GM19023 (cell line): ENCODE data around the gene STT3B.
"Not testable (repeated sequence)": the region's sequence is repeated elsewhere in the genome, so short reads cannot be mapped to it uniquely, and the experiment has no call there.

Experiments
- ATAC-seq: cut with Tn5 transposase; IDR thresholded peaks from one replicate; pipeline ENCODE4 v1.9.1; 2021; ENCODE audit warnings: mild to moderate bottlenecking, moderate library complexity; ENCODE audit not compliant: unreplicated experiment

Gene STT3B

DNA sequence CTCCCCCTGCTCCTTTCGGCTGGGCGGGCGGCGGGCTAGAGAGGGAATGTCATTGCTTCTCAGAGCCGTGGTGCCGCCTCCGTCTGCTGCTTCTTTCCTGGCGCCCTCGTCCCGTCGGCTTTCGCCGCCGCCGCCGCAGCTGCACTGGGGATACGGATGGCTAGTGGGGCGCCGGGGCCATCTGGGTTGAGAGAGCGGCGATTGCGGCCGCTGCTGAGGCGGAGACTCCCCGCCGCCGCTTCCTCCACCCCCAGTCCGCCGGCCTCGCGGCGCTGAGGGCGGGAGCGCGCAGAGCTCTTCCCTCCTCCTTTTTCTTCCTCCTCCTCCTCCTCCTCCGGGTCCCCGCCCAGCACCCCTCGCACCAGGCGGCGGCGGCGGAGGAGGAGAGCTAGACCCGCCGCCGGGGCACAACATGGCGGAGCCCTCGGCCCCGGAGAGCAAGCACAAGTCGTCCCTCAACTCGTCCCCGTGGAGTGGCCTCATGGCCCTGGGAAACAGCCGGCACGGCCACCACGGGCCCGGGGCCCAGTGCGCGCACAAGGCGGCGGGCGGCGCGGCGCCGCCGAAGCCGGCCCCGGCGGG lies at the start of gene STT3B:
Gene STT3B (plus strand): TSS at position 339 of the 582 bp plus-strand sequence. CDS start 74 bp downstream, at position 413.
- peak; percentile 62 for ATAC-seq

GRCh38 chr3:31483776-31484175 lies 48.9 kb upstream of the STT3B start:
- ATAC-seq: no peak

DNA sequence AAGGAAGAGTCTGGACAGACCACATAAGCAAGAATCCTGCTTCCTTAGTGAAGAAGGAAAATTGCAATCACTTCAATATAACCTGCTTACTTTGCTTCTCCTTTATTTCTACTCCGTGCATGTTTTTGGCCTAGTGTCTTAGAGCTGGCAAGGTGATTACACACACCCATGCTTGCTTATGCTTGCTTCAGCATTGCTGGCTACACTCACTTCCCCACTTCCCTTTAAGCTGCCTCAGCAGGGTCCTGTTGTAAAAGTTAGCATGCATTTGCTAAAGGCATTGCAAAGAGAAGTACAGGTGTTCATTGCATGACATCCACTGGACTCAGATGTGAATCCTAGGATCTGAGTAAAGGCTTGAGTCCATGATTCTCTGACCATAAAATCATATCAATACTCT lies 47.5 kb upstream of the STT3B start:
- no peak for ATAC-seq

GRCh38 chr3:31486865-31487533 lies 45.7 kb upstream of the STT3B start:
- ATAC-seq: no peak

DNA sequence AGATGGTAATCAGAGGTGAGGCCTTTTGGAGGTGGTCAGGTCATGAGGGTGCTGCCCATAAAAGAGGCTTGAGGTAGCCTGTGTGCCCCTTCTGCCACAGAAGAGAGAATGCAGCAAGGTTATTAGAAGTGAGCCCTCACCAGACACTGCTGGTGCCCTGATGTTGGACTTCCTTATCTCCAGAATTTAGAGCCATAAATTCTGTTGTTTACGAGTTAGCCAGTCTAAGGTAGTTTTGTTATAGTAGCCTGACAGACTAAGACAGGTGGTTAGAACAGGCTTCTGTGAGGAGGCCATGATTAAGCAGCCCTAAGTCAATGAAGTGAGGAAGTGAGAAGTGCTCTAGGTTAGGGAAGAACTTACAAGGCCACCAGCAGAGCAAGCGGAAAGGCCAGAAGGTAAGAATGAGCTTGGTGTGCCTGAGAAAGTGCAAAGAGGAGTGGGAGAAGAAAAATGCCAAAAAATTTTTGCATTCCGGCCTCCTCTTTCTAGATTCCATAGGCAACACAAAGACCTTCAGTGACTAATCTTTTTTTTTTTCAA lies 44.2 kb upstream of the STT3B start:
- no peak for ATAC-seq

- no peak for ATAC-seq
Observed at GRCh38 chr3:31490502-31490901, 42.2 kb upstream of the STT3B start.

DNA sequence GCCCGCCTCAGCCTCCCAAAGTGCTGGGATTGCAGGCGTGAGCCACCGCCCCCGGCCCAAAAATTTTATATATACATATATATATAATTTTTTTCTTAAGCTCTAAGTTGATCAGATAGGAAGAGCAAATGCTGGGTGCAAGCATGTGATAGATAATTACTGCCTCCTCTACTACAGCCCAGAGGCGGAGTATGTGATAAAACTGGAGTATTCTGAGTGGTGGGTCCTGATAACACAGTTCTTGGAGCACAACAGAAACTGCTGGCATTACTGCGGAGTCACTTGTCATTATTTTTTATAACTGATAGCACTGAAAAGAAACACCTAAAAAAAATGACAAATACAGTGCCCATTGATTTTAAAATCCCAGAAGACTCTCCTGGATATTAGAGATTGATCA lies 41.1 kb upstream of the STT3B start:
- no peak for ATAC-seq

DNA sequence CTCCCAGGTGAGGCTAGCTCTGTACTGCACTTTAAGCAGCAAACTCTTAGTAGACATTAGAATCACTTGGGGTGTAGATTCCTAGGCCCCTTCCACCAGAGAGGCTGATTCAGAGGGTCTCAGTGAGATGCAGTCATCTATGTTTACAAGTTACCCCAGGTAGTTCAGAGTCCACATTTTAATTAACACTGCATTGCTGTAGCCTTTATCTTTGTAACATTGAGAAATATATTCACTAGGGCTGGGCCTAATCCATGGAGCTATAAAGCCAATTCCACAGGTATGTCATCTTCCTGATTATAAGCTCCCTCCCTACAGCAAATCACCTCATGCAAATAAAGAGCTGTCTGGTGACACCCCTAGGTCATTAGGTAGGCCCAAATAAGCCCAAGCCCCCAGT lies 39.6 kb upstream of the STT3B start:
- ATAC-seq: no peak

DNA sequence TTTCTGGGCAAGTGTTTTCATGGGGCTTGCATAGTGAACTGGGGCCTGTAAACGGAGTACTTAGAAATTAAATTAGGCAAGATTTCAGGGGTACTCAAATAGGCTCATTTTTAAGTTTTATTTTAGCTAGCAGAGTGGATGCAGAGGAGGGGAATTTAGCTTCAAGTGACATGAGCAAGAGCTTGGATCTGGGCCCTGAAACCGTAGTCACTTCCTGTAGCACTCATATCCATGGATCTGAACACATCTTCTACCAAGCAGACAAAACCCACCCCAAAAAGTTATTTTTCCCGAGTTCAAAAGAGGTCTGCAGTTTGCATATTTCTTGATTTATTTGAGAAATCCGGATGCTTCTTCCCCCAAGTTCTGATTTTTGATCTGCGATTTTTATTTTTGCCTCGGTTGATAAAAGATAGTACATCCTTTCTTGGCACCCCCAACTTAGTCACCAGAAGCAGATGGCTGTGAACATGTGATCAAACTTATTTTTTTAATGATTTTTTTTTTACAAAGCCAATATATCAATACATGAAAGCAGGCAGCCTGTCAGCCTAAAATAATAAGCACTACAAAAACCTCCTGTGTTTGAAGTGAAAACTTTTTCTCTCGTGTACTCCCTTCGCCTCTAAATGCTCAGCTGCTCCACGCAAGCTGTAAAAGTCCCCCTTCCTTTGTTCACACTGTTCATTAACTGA lies 36.6 kb upstream of the STT3B start:
- ATAC-seq: no peak

DNA sequence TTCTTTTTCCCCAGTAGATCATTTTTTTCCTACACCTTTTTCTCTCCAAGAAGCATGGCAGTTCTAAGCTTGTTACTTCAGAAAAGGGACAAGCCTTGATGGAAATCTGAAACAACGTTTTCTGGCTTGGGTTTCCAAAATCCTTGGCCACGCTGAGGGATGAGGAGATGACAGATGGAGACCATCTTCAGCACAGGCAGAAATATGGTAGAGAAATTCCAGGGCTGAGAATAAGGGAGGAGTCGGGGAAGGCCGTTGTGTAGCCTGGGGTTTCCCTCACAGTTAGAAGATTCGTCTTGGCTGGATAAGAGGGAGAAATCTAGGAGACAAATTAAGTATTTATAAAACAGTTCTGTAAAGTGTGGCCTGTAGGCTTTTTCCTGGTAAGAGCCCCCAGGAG lies 33.9 kb upstream of the STT3B start:
- no peak for ATAC-seq

GRCh38 chr3:31499281-31499680 lies 33.4 kb upstream of the STT3B start:
- no peak for ATAC-seq

GRCh38 chr3:31502803-31503221 lies 29.9 kb upstream of the STT3B start:
- no peak for ATAC-seq

DNA sequence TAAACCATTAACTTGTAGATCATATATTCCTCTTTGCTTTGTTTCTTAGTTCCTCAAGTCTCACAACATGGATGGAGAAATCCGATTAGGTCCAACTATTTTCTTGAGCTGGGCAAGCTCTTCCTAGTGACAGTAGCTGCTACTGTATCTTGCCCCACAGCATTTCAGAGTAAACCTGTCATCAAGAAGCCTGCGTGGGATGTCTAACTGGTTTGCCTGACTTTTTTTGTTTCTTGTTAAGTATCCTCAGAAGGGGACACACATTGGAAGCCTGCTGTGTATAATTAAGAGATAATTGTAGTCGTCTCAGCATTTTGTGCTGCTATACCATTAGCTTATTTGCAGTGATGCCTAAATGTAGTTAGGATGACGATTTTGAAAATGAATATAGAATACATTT lies 29.3 kb upstream of the STT3B start:
- ATAC-seq: no peak

DNA sequence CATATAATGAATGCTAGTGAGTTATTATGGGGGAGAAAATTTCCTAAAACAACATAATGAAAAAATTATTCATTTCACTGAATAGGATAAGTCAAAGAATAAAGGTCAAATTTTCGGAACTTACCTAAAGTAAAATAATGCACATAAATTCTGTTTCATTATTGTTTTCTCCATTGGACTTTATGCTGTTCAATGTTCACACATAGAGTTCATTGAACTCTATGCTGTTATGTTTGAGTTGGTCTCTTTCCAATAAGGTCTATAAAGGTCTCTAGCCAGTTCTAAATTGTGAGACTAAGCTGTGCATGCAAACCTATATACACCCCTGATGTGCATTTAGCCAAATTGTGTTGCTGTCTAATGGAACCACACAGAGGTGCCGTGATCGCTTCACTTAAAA lies 28.5 kb upstream of the STT3B start:
- ATAC-seq: no peak

DNA sequence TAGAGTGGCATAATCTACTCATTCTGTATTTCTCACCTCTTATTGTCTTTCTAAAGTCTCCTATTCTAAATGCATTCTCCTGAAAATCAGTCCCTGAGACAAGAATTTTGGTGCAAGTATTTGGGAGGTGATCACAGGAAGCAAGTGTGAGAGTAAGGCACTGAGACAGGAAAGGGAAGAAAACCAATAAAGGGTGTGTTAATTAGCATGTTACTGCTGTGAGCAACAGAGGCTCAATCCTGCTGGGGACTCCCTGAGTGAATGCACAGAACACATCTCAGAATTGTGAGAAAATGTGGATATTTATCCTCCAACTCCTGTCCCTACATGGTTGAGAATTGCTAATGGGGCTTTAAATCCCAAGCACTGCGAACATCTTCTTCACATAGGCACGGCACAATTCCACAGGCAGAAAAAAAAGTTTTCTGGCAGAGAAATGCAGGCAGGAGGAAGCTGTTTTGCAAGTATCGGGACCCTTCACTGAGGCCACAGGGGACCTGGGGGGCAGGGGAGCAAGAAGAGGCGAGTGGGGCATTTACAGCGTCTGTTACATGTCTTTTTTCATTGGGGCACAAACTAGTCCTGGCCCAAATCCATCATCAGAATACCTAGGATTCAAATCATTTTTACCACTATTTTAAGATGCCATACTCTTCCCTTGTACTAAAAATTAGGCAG lies 27.2 kb upstream of the STT3B start:
- no peak for ATAC-seq

DNA sequence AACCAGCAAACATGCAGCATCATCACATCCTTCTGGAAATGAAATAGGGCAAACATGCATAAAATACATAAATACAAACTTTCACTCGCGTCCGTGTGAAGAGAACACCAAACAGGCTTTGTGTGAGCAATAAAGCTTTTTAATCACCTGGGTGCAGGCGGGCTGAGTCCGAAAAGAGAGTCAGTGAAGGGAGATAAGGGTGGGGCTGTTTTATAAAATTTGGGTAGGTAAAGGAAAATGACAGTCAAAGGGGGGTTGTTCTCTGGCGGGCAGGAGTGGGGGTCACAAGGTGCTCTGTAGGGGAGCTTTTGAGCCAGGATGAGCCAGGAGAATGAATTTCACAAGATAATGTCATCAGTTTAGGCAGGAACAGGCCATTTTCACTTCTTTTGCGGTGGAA lies 26.2 kb upstream of the STT3B start:
- ATAC-seq: not testable (repeated sequence)

DNA sequence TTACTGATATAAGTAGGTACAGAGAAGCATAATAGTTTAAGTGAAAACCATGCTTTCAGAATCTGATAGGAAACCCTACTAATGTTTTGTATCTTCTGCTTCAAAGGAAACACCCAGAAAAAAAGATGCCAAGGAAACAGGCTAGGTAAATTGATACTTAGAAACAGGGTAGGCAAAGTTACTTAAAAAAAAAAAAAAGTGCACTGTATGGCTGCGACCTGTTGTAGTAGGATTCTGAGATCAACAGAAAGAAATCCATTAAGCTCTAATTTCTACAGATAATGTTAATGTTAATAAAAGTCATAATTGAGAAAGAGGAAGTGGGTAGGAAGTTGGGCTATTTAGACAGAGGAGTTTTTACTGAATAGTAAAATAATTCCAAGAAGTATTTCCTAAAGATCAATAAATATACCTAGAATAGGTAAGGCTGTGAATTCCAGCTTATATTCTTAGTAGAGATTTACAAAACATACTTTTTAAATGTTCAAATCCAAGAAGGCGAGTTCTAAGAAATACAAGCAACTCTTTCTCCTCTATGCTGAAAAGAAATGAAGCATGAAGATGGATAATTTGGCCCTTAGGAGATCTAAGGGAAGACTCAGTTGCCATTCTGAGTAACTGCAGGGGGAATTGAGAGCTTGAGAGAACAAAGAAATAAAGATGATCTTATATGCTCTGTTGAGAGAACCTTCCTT lies 24.1 kb upstream of the STT3B start:
- no peak for ATAC-seq

DNA sequence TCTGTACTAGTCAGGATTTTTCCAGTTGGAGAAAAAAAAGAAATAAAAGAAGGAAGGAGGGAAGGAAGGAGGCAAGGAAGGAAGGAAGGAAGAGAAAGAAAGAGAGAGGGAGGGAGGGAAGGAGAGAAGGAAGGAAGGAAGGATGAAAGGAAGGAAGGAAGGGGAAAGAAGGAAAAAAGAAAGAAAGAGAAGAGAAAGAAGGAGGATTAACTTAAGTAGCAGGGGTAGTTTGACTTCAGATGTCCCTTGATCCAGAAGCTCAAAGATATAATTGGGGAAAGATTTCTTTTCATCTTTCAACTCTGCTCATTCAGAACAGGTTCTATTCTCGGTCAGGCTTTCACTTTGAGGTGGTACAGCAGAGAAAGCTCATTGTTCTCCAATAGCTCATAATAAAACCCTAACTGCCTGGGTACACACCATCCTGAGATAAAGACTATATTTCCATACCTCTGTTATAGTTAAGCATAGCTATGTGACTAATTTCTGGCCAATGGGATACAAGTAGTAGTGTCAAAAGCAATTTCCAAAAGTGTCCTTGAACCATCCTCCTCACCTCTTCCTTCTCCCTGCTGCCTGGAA lies 23.5 kb upstream of the STT3B start:
- no peak for ATAC-seq

GRCh38 chr3:31514570-31514969 lies 18.2 kb upstream of the STT3B start:
- no peak for ATAC-seq

DNA sequence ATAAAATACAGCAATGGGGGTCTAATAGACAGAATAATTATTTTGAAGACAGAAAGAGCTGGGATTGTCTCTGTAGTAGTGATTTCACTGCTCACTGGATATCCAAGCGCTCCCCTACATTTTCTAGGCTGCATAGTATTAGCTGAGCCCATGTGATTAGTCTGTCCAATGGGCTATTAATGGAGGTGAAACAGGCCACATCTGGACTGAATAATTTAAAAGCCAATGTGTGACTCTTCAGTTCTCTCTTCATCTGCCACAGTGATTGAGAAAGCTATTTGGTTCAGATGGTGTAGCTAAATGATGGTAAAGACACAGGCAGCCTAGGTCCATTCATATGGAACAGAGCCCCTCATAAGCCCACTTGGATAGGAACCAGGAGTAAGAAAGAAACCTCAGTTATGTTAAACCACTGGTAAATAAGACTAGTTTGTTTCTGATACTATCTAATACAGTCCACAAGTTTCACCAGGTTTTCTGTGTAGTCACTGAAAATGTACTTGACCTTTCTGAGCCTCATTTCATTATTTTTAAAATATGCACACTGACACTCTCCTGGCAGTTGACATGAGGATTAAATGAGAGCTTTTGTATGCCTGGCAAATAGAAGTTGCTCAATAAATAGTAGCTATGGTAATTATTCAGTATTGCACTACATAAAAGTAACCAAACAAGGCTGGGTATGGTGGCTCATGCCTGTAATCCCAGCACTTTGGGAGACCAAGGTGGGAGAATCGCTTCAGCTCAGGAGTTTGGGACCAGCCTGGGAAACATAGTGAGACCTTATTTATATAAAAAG lies 17.0 kb upstream of the STT3B start:
- no peak for ATAC-seq
